Caco-2 (cell line): ENCODE results near the gene SBDS. TPM values are rescaled to one million over a fixed set of nuclear protein-coding genes. Genes with fewer than 3 reads are reported as not detected.
A peak's percentile ranks its signal among the peaks of the same experiment; 100 is the strongest.
"Not testable (repeated sequence)": the region's sequence is repeated elsewhere in the genome, so short reads cannot be mapped to it uniquely, and the experiment has no call there.

Experiments used
- Bru-seq: library from RNA; stranded (reverse); fragments of 400-500 nt; gene quantifications from one replicate; lab custom pipeline; 2021; lab: Mats Ljungman, UMichigan
- BruChase-seq, 2 experiments: library from RNA; stranded (reverse); fragments of 400-500 nt; gene quantifications; one replicate each; lab custom pipeline; 2021; lab: Mats Ljungman, UMichigan
- BruUV-seq: library from RNA; stranded (reverse); fragments of 400-500 nt; replicated peaks from 2 replicates; lab custom pipeline; 2021; lab: Mats Ljungman, UMichigan
- CTCF ChIA-PET: fragments of 300-600 bp; sonication (Branson Sonifier 250); formaldehyde crosslinking; loops from one replicate; lab custom pipeline; 2022; ENCODE audit warnings: antibody characterized with exemption; lab: Charles Lee
- POLR2A ChIA-PET: fragments of 300-600 bp; sonication (Branson Sonifier 250); formaldehyde crosslinking; loops from one replicate; lab custom pipeline; 2022; ENCODE audit warnings: antibody characterized with exemption; lab: Charles Lee
- DNase-seq, 2 experiments: peaks; one replicate each; pipeline versions ENCODE4 v3.0.0 to v3.0.0-alpha.2; 2020 to 2022
- H3K27me3 ChIP-seq: replicated peaks from 2 replicates; pipeline ENCODE4 v1.6.0; 2011; ENCODE audit warnings: low read length; ENCODE audit not compliant: control insufficient read depth, insufficient read depth
- H3K36me3 ChIP-seq: 2 replicates; pipeline ENCODE4 v1.5.1; 2011; ENCODE audit warnings: low read length; ENCODE audit not compliant: control insufficient read depth, insufficient read depth
- H3K4me1 ChIP-seq: fragments of 250-450 bp; sonication (Bioruptor Pico); 2 replicates; pipeline ENCODE4 v1.5.1; 2020; ENCODE audit warnings: mild to moderate bottlenecking
- H3K4me3 ChIP-seq: 2 replicates; pipeline ENCODE4 v1.5.1; 2011; ENCODE audit warnings: low read depth, mild to moderate bottlenecking, control low read depth, low read length
- H3K9me3 ChIP-seq: fragments of 250-450 bp; sonication (Bioruptor Pico); 2 replicates; pipeline ENCODE4 v1.5.1; 2020; ENCODE audit warnings: mild to moderate bottlenecking, moderate library complexity
- H3K27ac Mint-ChIP-seq: one replicate; pipeline ENCODE4 v1.8.0; 2022; ENCODE audit warnings: mixed read lengths; ENCODE audit not compliant: unreplicated experiment
- H3K27me3 Mint-ChIP-seq: one replicate; pipeline ENCODE4 v1.8.0; 2022; ENCODE audit warnings: mixed read lengths; ENCODE audit not compliant: insufficient read depth, unreplicated experiment
- H3K36me3 Mint-ChIP-seq: one replicate; pipeline ENCODE4 v1.8.0; 2022; ENCODE audit warnings: mild to moderate bottlenecking, mixed read lengths; ENCODE audit not compliant: insufficient read depth, unreplicated experiment
- H3K4me1 Mint-ChIP-seq: one replicate; pipeline ENCODE4 v1.8.0; 2022; ENCODE audit warnings: low read depth, mixed read lengths; ENCODE audit not compliant: unreplicated experiment
- H3K4me3 Mint-ChIP-seq: one replicate; pipeline ENCODE4 v1.8.0; 2022; ENCODE audit warnings: mild to moderate bottlenecking, moderate library complexity, mixed read lengths; ENCODE audit not compliant: unreplicated experiment
- H3K9me3 Mint-ChIP-seq: one replicate; pipeline ENCODE4 v1.8.0; 2022; ENCODE audit warnings: mixed read lengths; ENCODE audit not compliant: unreplicated experiment
- intact Hi-C: fragments of 100-400 bp; cut with micrococcal nuclease; formaldehyde crosslinking; loops from one replicate; pipeline ENCODE4 v1.10.0; 2022; ENCODE audit not compliant: unreplicated experiment
- long read RNA-seq: library from polyadenylated mRNA; stranded (forward); transcript quantifications from one replicate; pipeline ENCODE4 v2.0.0, GENCODE V29; 2022
- total RNA-seq: library from RNA; stranded (reverse); gene quantifications from 2 replicates; pipeline ENCODE4 v1.2.3, GENCODE V29; 2022
- TF ChIP-seq, protein P1 (sequence below), 2 experiments: fragments of 200-600 bp in 1 of 2; IDR thresholded peaks; 1 replicate in 1 of 2; 2 replicates in 1 of 2; pipeline versions ENCODE4 v1.5.1 to v1.8.0; 2011 to 2022; ENCODE audit warnings: antibody characterized with exemption in 1 of 2, control low read depth in 1 of 2, inconsistent platforms in 1 of 2, low read depth in 1 of 2, low read length in 1 of 2, mild to moderate bottlenecking in 1 of 2, moderate library complexity in 1 of 2; ENCODE audit not compliant: insufficient read depth in 1 of 2, severe bottlenecking in 1 of 2, unreplicated experiment in 1 of 2

The SBDS gene
- total RNA-seq (130 and 143 TPM in 2 replicates), Bru-seq, nascent RNA (percentile 92 among the genes with signal in this experiment), BruChase-seq, experiment 1, labeled RNA remaining after a 2-hour chase (percentile 96 among the genes with signal in this experiment), BruChase-seq, experiment 2, labeled RNA remaining after a 6-hour chase (percentile 99 among the genes with signal in this experiment)
- long read RNA-seq, transcript SBDS-201 (5 exons, 1,631 nt), result major isoform, 376 of 401 reads
- long read RNA-seq, partial matches to known transcripts, result 8 of 401 reads
- long read RNA-seq, other reads (novel, unspliced or antisense), result 17 of 401 reads

DNA sequence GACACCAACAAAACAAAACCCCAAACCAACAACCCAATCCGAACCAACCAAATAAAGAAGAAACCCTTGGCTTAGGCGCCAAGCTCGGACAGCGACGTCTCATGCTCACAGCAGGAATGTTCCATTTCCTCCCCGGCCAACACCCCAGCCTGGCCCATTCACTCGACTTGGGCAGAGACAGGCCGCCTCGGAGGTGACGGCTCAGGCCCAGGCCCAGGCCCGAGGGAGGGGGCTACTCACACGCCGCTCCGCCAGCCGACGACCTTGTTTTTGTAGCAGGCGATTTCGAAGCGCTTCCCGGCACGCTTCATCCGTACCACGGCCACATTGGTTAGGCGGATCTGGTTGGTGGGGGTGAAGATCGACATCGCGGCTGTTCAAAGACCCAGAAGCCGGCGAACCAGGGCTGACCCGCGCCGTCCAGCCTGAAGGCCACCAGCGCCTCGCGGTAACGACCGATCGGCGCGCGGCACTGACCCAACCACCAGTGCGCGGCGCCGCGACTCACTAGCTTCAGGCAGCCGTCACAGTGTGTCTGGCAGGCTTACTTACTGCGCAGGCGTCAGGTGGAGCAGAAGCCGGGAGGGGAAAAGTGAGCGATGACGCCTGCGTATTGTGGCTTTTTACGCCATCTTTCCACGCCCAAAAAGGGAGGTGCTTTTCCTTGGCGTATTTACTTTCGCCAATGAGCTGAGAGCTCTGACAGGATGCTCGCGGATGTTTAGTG is at the start of gene SBDS:
SBDS (minus strand) TSS at position 537 of the 727 bp plus-strand sequence; CDS start at position 368, 169 bp downstream.
- H3K27me3 ChIP-seq, H3K27me3 Mint-ChIP-seq, H3K4me1 ChIP-seq, H3K9me3 Mint-ChIP-seq, H3K4me1 Mint-ChIP-seq, H3K9me3 ChIP-seq, H3K36me3 ChIP-seq: not testable (repeated sequence)
- peak within 1 kb of the TSS; percentile 64 for H3K4me3 ChIP-seq
- peaks cover 59% of the 10 kb centered on the region for H3K36me3 Mint-ChIP-seq
- H3K27ac Mint-ChIP-seq, result peak within 1 kb of the TSS; percentile 98
- intact Hi-C loops, result loop anchor here (2.0 to 10.0 kb wide), 6 partner anchors 42 to 400 kb away; no protein-coding TSS in a partner anchor
- TSS peak; percentile 32 for BruUV-seq
- CTCF ChIA-PET, result interaction anchor here (0.5 to 1.4 kb wide), 5 partner anchors 23 to 965 kb away, joined by 3 to 4 read pairs (median 3); no protein-coding TSS in a partner anchor
- POLR2A ChIA-PET, result interaction anchor here (0.5 to 1.6 kb wide), 8 partner anchors 12 to 640 kb away, joined by 4 to 20 read pairs (median 9); partner anchors contain the start of genes RABGEF1 and TMEM248
- DNase-seq, result peak; percentile 96 to 98
- peak within 1 kb of the TSS; percentile 97 for H3K4me3 Mint-ChIP-seq

DNA sequence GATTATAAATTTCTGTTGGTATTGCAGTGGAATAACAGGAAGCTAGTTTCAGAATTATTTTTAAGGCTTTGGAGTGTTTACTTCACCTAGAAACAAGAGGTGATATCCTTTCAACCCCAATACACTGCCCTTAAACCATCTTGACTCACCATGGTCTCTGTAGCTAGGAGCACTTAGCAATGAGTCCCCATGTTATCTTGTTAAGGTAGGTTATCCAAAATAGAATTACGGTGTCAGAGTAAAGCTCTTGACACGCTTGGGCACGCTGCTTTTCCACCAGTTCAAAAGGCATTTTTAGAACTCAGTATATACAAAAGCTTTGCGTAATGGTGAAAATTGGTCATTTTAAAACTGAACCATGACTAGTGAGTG is 48.2 kb upstream of the SBDS start:
- H3K9me3 Mint-ChIP-seq, H3K27me3 Mint-ChIP-seq, H3K4me1 Mint-ChIP-seq, DNase-seq, H3K4me3 ChIP-seq, CTCF ChIA-PET, H3K4me3 Mint-ChIP-seq, BruUV-seq, H3K36me3 ChIP-seq, H3K4me1 ChIP-seq, H3K27ac Mint-ChIP-seq, POLR2A ChIA-PET, H3K9me3 ChIP-seq, intact Hi-C loops, H3K27me3 ChIP-seq: not testable (repeated sequence)
- peaks cover 24% of the 10 kb centered on the region for H3K36me3 Mint-ChIP-seq

DNA sequence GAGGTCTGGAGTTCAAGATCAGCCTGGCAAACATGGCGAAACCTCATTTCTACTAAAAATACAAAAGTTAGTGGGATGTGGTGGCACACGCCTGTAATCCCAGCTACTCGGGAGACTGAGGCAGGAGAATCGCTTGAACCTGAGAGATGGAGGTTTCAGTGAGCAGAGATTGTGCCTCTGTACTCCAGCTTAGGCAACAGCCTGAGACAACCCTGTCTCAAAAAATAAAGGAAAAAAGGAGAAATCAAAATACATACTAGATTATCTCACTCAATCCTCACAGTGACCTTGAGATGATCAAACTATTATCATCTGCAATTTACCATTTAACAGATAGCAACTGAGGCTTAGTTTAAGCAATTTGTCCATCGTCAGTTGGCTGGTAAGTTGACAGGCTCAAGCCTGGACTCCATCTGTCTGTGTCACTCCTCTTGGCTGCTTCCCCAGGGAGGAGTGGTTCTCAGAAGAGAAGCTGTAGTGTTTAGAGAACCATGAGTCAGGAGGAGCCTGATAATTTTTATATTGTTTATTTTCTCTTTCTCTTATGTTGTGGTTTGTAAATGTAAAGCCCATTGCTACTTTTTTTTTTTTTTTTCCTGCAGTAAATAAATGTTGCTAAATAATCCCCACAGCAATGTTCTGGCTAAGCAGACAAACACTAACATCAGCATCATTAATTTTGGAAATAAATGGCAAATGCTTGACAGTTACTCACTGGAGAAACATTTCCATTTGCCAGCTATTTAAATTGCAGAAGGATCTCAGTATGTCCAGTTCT is 47.6 kb upstream of the SBDS start:
- H3K27me3 Mint-ChIP-seq, H3K27ac Mint-ChIP-seq, H3K36me3 ChIP-seq, H3K4me1 Mint-ChIP-seq, H3K4me3 ChIP-seq, H3K4me3 Mint-ChIP-seq, H3K9me3 ChIP-seq, H3K9me3 Mint-ChIP-seq, CTCF ChIA-PET, intact Hi-C loops, H3K27me3 ChIP-seq, BruUV-seq, H3K4me1 ChIP-seq, POLR2A ChIA-PET, DNase-seq: not testable (repeated sequence)
- peaks cover 24% of the 10 kb centered on the region for H3K36me3 Mint-ChIP-seq

DNA sequence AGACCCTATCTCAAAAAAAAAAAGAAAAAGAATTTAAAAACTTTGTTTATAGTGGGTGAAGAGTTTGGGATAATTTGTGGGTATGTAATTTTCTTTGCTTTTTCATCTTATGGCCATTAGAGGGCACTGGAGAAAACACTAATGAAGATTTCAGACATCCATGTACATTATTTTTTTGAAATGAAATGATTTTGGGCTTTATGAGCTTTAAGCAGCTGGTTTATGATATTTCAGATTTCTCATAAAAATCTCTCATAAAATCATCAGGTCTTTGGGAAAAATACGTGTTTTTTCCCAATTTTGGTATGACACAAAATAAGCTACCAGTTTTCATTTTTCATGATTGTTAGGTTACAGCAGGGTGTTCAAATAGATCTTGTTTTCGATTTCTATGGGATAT is 45.4 kb upstream of the SBDS start:
- H3K4me3 ChIP-seq, H3K9me3 Mint-ChIP-seq, DNase-seq, H3K27me3 Mint-ChIP-seq, H3K27ac Mint-ChIP-seq, H3K4me1 Mint-ChIP-seq, H3K9me3 ChIP-seq, H3K36me3 ChIP-seq, H3K27me3 ChIP-seq, intact Hi-C loops, H3K4me1 ChIP-seq, BruUV-seq, POLR2A ChIA-PET, H3K4me3 Mint-ChIP-seq: not testable (repeated sequence)
- peaks cover 32% of the 10 kb centered on the region for H3K36me3 Mint-ChIP-seq
- CTCF ChIA-PET, result interaction anchor here (0.6 to 0.7 kb wide), 2 partner anchors 167 to 217 kb away, joined by 3 to 4 read pairs; no protein-coding TSS in a partner anchor
- TF ChIP-seq, protein P1, sequence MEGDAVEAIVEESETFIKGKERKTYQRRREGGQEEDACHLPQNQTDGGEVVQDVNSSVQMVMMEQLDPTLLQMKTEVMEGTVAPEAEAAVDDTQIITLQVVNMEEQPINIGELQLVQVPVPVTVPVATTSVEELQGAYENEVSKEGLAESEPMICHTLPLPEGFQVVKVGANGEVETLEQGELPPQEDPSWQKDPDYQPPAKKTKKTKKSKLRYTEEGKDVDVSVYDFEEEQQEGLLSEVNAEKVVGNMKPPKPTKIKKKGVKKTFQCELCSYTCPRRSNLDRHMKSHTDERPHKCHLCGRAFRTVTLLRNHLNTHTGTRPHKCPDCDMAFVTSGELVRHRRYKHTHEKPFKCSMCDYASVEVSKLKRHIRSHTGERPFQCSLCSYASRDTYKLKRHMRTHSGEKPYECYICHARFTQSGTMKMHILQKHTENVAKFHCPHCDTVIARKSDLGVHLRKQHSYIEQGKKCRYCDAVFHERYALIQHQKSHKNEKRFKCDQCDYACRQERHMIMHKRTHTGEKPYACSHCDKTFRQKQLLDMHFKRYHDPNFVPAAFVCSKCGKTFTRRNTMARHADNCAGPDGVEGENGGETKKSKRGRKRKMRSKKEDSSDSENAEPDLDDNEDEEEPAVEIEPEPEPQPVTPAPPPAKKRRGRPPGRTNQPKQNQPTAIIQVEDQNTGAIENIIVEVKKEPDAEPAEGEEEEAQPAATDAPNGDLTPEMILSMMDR (IDR thresholded peaks at IDR 0.05; ENCODE audit: insufficient read depth in 1 of 2, low read depth in 1 of 2, low read length in 1 of 2, severe bottlenecking in 1 of 2, unreplicated experiment in 1 of 2), result peak in 1 of 2 experiments; percentile 18

DNA sequence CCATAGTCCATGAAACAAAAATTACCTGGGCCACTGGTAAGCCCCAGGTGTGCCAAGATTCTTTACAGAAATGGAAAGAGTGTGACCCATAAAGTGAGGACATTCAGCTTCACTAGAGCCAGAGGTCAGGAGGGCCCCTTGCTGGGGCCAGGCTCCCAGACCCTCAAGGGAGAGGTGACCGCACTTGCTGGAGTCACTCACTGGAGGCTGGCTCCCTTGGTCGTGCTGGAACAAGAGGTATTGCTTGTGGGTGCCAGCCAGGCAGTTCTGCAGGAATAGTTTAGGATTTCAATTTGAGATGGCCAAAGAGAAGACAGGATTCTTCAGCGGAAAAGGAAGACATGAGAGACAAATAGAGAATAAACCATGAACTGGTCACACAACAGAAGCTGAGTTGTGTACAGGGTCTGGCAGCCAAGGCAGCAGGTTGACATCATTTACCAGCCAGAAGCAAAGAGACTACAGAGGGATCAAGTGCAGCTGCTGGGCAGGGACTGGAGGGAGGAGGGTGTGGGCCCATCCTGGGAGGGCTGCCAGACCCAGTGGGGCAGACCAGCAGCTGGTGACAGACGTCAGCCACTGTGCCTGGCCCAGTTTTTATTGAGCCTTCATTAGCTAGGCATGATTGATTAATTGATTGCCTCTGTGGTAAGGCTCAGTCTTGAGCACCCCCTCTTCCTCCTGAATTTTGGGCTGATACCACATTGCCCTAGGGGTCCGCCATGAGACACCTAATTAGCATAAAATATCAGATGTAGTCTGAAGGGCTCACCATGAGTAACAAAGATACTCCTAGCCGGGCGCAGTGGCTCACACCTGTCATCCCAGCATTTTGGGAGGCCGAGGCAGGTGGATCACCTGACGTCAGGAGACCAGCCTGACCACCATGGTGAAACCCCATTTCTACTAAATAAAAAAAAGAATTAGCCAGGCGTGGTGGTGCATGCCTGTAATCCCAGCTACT is 41.3 kb upstream of the SBDS start:
- CTCF ChIA-PET, result not testable (repeated sequence)

More for the DNA sequence above, 41.3 kb upstream of the SBDS start:
- H3K4me3 Mint-ChIP-seq, H3K27me3 ChIP-seq, H3K4me1 Mint-ChIP-seq, H3K4me3 ChIP-seq, H3K36me3 ChIP-seq, intact Hi-C loops, BruUV-seq, H3K9me3 Mint-ChIP-seq, POLR2A ChIA-PET, DNase-seq, H3K27me3 Mint-ChIP-seq, H3K27ac Mint-ChIP-seq, H3K4me1 ChIP-seq, H3K9me3 ChIP-seq: not testable (repeated sequence)
- H3K36me3 Mint-ChIP-seq, result peaks cover 51% of the 10 kb centered on the region
